Large intestine (tissue), 3 donors: ENCODE measurements around the gene RCBTB2. TPM values are rescaled to one million over a fixed set of nuclear protein-coding genes. Genes with fewer than 3 reads are reported as not detected.
A peak's percentile ranks its signal among the peaks of the same experiment; 100 is the strongest.

Source experiments
- DNase-seq, 2 donors: peaks; one replicate each; pipeline versions ENCODE4 v3.0.0 to v3.0.0-alpha.2; 2013
- H3K27ac ChIP-seq: one replicate; pipeline ENCODE4 v1.5.1; 2013; ENCODE audit warnings: low read length
- H3K27me3 ChIP-seq: 2 replicates; pipeline ENCODE4 v1.6.1; 2013; ENCODE audit warnings: low read length; ENCODE audit not compliant: control insufficient read depth, insufficient read depth
- H3K36me3 ChIP-seq: 2 replicates; pipeline ENCODE4 v1.6.1; 2013; ENCODE audit warnings: low read length; ENCODE audit not compliant: control insufficient read depth, insufficient read depth
- H3K4me1 ChIP-seq: one replicate; pipeline ENCODE4 v1.6.1; 2013; ENCODE audit warnings: low read length; ENCODE audit not compliant: control insufficient read depth, insufficient read depth
- H3K4me3 ChIP-seq: one replicate; pipeline ENCODE4 v1.5.1; 2013; ENCODE audit warnings: low read length
- H3K9me3 ChIP-seq: one replicate; pipeline ENCODE4 v1.6.1; 2013; ENCODE audit warnings: mild to moderate bottlenecking, low read depth, low read length, moderate library complexity; ENCODE audit not compliant: control insufficient read depth
- WGBS: methylation state at CpG from one replicate; pipeline ENCODE4 v1.1.5; 2013; ENCODE audit warnings: low lambda C conversion rate; ENCODE audit not compliant: insufficient coverage; 5-methylcytosine and 5-hydroxymethylcytosine counted together
- polyA plus RNA-seq: library from polyadenylated mRNA; unstranded; fragments of 120-200 nt; gene quantifications from one replicate; pipeline ENCODE4 v1.2.1, GENCODE V29; 2013

RCBTB2 gene
- polyA plus RNA-seq, 1 donor = 14.5 TPM

DNA sequence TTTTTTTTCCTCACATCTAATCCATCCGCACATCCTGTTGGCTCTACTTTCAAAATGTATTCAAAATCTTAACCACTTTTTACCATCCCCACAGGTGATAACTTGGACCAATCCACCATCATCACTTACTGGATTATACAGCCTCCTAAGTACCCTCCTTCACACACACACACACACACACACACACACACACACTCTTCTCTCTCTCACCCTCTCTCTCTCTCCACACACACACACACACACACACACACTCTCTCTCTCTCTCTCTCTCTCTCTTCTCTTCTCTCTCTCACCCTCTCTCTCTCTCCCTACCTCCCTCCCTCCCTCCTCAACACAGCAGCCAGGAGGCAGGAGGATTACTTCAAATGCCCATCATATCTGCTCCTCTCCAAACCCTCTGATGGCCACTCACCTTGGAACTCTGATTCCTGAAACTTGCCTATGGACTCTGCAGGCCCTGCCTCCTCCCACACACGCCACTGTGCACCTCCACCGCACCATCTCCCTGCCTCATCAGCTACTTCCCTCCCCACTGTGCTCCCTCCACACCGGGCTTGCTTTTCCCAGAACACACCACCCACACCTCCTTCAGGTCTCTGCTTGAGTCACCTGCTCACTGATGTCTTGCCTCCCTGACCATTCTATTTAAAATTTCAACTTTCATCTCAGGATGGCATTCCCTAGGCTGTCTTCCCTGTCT lies 39.7 kb downstream of the RCBTB2 start:
- WGBS = 86% methylated on average over 1 of the region's 4 CpGs
- no peak for DNase-seq
- Histone ChIP-seq H3K4me3 (no peak overlapping the region), H3K4me1 (no peaks in the 10 kb centered on the region), H3K36me3 (peaks cover 8% of the 10 kb centered on the region), H3K27me3 (no peaks in the 10 kb centered on the region), H3K27ac (peak overlapping the region; percentile 44), H3K9me3 (no peaks in the 10 kb centered on the region)

- Histone ChIP-seq H3K27ac (peak overlapping the region; percentile 44), H3K9me3 (no peaks in the 10 kb centered on the region), H3K4me3 (no peak overlapping the region), H3K27me3 (no peaks in the 10 kb centered on the region), H3K4me1 (no peaks in the 10 kb centered on the region), H3K36me3 (peaks cover 10% of the 10 kb centered on the region)
- 78% methylated on average over 14 of the region's 16 CpGs for WGBS
- DNase-seq = peak; percentile 23 to 25
These were observed 40.3 kb downstream of the RCBTB2 start for GRCh38 chr13:48492470-48493065.

DNA sequence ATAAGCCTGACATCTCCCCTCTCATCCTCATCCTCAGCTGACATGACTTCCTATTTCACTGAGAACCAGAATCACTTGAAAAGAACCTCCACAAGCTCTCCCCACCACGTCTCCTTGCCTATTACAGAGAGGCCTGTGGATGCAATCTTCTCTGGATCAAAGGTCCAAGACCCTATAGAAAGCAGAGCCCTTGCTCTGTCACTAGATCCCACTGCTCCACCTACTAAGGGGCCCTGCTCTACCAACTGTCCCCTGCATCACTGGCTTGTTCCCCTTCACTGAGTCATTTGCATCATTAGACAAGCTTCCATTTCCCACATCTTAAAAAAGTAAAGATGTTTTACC lies 40.8 kb downstream of the RCBTB2 start:
- Histone ChIP-seq H3K36me3 (peaks cover 10% of the 10 kb centered on the region), H3K4me3 (peak overlapping the region; percentile 10), H3K9me3 (no peaks in the 10 kb centered on the region), H3K27ac (peak overlapping the region; percentile 44), H3K27me3 (no peaks in the 10 kb centered on the region), H3K4me1 (no peaks in the 10 kb centered on the region)
- no peak for DNase-seq
- WGBS = no CpG with 5 or more reads among the region's 1 CpG

GRCh38 chr13:48491423-48492095 lies 41.3 kb downstream of the RCBTB2 start:
- Histone ChIP-seq H3K27ac (peak overlapping the region; percentile 44), H3K4me1 (no peaks in the 10 kb centered on the region), H3K9me3 (no peaks in the 10 kb centered on the region), H3K27me3 (no peaks in the 10 kb centered on the region), H3K36me3 (peaks cover 10% of the 10 kb centered on the region), H3K4me3 (peak overlapping the region; percentile 10)
- no peak for DNase-seq

GRCh38 chr13:48490241-48490640 lies 42.6 kb downstream of the RCBTB2 start:
- no peaks in the 10 kb centered on the region for H3K27me3 ChIP-seq
- H3K36me3 ChIP-seq = peaks cover 10% of the 10 kb centered on the region
- H3K27ac ChIP-seq = no peak overlapping the region
- 97% methylated on average over 3 of the region's 3 CpGs for WGBS
- H3K4me3 ChIP-seq = no peak overlapping the region
- H3K9me3 ChIP-seq = no peaks in the 10 kb centered on the region
- DNase-seq = no peak
- no peaks in the 10 kb centered on the region for H3K4me1 ChIP-seq

- no peak overlapping the region for H3K4me3 ChIP-seq
- H3K36me3 ChIP-seq = peaks cover 10% of the 10 kb centered on the region
- no peak for DNase-seq
- no peaks in the 10 kb centered on the region for H3K4me1 ChIP-seq
- no peaks in the 10 kb centered on the region for H3K27me3 ChIP-seq
- no peaks in the 10 kb centered on the region for H3K9me3 ChIP-seq
- no peak overlapping the region for H3K27ac ChIP-seq
These were observed 43.2 kb downstream of the RCBTB2 start for GRCh38 chr13:48489666-48490065.

- no peak for DNase-seq
- Histone ChIP-seq H3K27ac (no peak overlapping the region), H3K4me1 (no peaks in the 10 kb centered on the region), H3K27me3 (no peaks in the 10 kb centered on the region), H3K9me3 (no peaks in the 10 kb centered on the region), H3K36me3 (peaks cover 10% of the 10 kb centered on the region), H3K4me3 (no peak overlapping the region)
These were observed 43.9 kb downstream of the RCBTB2 start for GRCh38 chr13:48488995-48489394.

DNA sequence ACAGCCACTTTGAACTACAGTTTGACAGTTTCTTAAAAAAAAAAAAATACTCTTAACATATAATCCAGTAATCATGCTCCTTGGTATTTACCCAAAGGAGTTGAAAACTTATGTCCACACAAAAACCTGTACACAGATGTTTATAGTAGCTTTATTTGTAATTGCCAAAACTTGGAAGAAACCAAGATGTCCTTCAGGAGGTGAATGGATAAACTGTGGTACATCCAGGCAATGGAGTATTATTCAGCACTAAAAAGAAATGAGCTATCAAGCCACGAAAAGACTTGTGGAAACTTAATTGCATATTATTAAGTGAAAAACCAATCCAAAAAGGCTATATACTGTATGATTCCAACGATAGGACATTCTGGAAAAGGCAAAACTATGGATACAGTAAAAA lies 44.9 kb downstream of the RCBTB2 start:
- peaks cover 10% of the 10 kb centered on the region for H3K36me3 ChIP-seq
- H3K4me1 ChIP-seq = no peaks in the 10 kb centered on the region
- no peak for DNase-seq
- no peaks in the 10 kb centered on the region for H3K27me3 ChIP-seq
- H3K4me3 ChIP-seq = no peak overlapping the region
- 100% methylated on average over 2 of the region's 2 CpGs for WGBS
- H3K9me3 ChIP-seq = no peaks in the 10 kb centered on the region
- H3K27ac ChIP-seq = no peak overlapping the region

DNA sequence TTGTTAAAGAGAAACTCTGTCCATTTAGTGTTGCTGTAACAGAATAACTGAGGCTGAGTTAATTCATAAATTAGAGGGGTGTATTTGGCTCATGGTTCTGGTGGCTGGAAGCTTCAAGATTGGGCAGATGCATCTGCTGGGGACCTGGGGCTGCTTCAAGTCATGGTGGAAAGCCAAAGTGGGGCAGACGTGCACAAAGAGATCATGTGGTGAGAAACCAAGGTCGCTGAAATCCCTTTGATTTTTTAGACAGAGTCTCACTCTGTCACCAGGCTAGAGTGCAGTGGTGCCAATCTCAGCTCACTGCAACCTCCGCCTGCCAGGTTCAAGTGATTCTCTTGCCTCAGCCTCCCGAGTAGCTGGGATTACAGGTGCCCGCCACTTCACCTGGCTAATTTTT lies 46.0 kb downstream of the RCBTB2 start:
- no peaks in the 10 kb centered on the region for H3K27me3 ChIP-seq
- WGBS = no CpG with 5 or more reads among the region's 5 CpGs
- H3K36me3 ChIP-seq = peaks cover 10% of the 10 kb centered on the region
- no peak for DNase-seq
- no peak overlapping the region for H3K4me3 ChIP-seq
- H3K9me3 ChIP-seq = no peaks in the 10 kb centered on the region
- H3K27ac ChIP-seq = no peak overlapping the region
- H3K4me1 ChIP-seq = no peaks in the 10 kb centered on the region

DNA sequence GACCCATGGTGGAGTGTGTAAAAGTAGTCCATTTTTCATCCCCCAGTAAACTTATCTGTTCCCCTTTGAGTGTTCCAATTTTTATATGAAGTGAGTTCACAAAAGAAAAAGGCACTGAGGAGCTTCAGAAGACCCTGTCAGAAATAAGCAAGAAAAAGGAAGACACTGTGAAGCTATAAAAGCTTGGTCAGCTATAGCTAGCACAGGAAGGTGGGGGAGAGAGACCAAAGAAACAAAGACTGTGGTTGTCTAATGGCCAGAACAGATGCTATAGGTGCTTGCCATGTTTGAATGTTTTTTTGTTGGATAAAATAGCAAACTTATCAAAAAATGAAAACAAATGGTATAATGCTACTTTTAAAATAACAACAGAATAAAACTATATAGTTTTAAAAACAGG lies 46.5 kb downstream of the RCBTB2 start:
- DNase-seq = no peak
- Histone ChIP-seq H3K27ac (no peak overlapping the region), H3K27me3 (no peaks in the 10 kb centered on the region), H3K4me1 (no peaks in the 10 kb centered on the region), H3K36me3 (peaks cover 10% of the 10 kb centered on the region), H3K4me3 (no peak overlapping the region), H3K9me3 (no peaks in the 10 kb centered on the region)

- no peak for DNase-seq
- H3K9me3 ChIP-seq = no peaks in the 10 kb centered on the region
- 86% methylated on average over 1 of the region's 3 CpGs for WGBS
- no peak overlapping the region for H3K4me3 ChIP-seq
- no peaks in the 10 kb centered on the region for H3K27me3 ChIP-seq
- H3K36me3 ChIP-seq = peaks cover 10% of the 10 kb centered on the region
- no peaks in the 10 kb centered on the region for H3K4me1 ChIP-seq
- H3K27ac ChIP-seq = no peak overlapping the region
These were observed 47.4 kb downstream of the RCBTB2 start for GRCh38 chr13:48485432-48485831.
